PC-3 (cell line): ENCODE measurements around the gene KCNG1. TPM values are rescaled to one million over a fixed set of nuclear protein-coding genes. Genes with fewer than 3 reads are reported as not detected.

ENCODE experiments used
- ATAC-seq: fragments of 200-7000 bp; cut with Tn5 transposase; 2 replicates; pipeline ENCODE4 v1.9.1; 2020; ENCODE audit warnings: mild to moderate bottlenecking, moderate library complexity
- BruUV-seq: library from RNA; stranded (reverse); fragments of 400-500 nt; replicated peaks from 2 replicates; lab custom pipeline; 2021; lab: Mats Ljungman, UMichigan
- CTCF ChIA-PET: fragments of 300-600 bp; sonication (Branson Sonifier 250); formaldehyde crosslinking; loops from one replicate; lab custom pipeline; 2022; ENCODE audit warnings: antibody characterized with exemption; lab: Charles Lee
- POLR2A ChIA-PET: fragments of 300-600 bp; sonication (Branson Sonifier 250); formaldehyde crosslinking; loops from one replicate; lab custom pipeline; 2022; ENCODE audit warnings: antibody characterized with exemption; ENCODE audit not compliant: unreplicated experiment; lab: Charles Lee
- DNase-seq: peaks from one replicate; pipeline ENCODE4 v3.0.0-alpha.2; 2015
- H2AFZ ChIP-seq: fragments of 300-600 bp; sonication (generic); 2 replicates; pipeline ENCODE4 v1.6.0; 2016; ENCODE audit warnings: antibody characterized with exemption, low read length
- H3F3A ChIP-seq: fragments of 300-600 bp; sonication (generic); one replicate; pipeline ENCODE4 v1.6.0; 2017; ENCODE audit warnings: antibody characterized with exemption, low read length, control low read depth, mild to moderate bottlenecking; ENCODE audit not compliant: unreplicated experiment
- H3K27ac ChIP-seq: fragments of 300-600 bp; sonication (generic); 2 replicates; pipeline ENCODE4 v1.5.1; 2016; ENCODE audit warnings: mild to moderate bottlenecking, low read length
- H3K27me3 ChIP-seq: fragments of 300-600 bp; sonication (generic); 2 replicates; pipeline ENCODE4 v1.6.1; 2016; ENCODE audit warnings: low read length, mixed read lengths
- H3K36me3 ChIP-seq: fragments of 300-600 bp; sonication (generic); 2 replicates; pipeline ENCODE4 v1.6.1; 2016; ENCODE audit warnings: low read depth, mixed run types, low read length, mixed read lengths
- H3K4me1 ChIP-seq: fragments of 300-600 bp; sonication (generic); 2 replicates; pipeline ENCODE4 v1.5.1; 2016; ENCODE audit warnings: low read length; ENCODE audit not compliant: insufficient read depth
- H3K4me2 ChIP-seq: fragments of 300-600 bp; sonication (generic); 2 replicates; pipeline ENCODE4 v1.6.0; 2016; ENCODE audit warnings: low read length
- H3K4me3 ChIP-seq: fragments of 300-600 bp; sonication (generic); 2 replicates; pipeline ENCODE4 v1.5.1; 2016; ENCODE audit warnings: mild to moderate bottlenecking, low read length, mixed read lengths
- H3K79me2 ChIP-seq: fragments of 300-600 bp; sonication (generic); 2 replicates; pipeline ENCODE4 v1.6.1; 2017; ENCODE audit warnings: low read length, mixed read lengths
- H3K9ac ChIP-seq: fragments of 300-600 bp; sonication (generic); 2 replicates; pipeline ENCODE4 v1.6.0; 2016; ENCODE audit warnings: mild to moderate bottlenecking, low read length
- H3K9me2 ChIP-seq: fragments of 300-600 bp; sonication (generic); replicated peaks from 2 replicates; pipeline ENCODE4 v1.6.1; 2016; ENCODE audit warnings: mixed run types, low read length, mixed read lengths
- H3K9me3 ChIP-seq: fragments of 300-600 bp; sonication (generic); 2 replicates; pipeline ENCODE4 v1.6.1; 2016; ENCODE audit warnings: low read length, mixed read lengths
- H4K20me1 ChIP-seq: fragments of 300-600 bp; sonication (generic); 2 replicates; pipeline ENCODE4 v1.6.1; 2016; ENCODE audit warnings: low read length, mixed read lengths
- CTCF ChIP-seq: fragments of 300-600 bp; sonication (generic); conservative IDR thresholded peaks from 2 replicates; pipeline ENCODE4 v1.5.1; 2017; ENCODE audit warnings: antibody characterized with exemption, low read depth, mild to moderate bottlenecking, low read length
- EZH2 ChIP-seq: fragments of 300-600 bp; sonication (generic); IDR thresholded peaks from one replicate; pipeline ENCODE4 v1.6.1; 2017; ENCODE audit warnings: antibody characterized with exemption, mild to moderate bottlenecking, low read length; ENCODE audit not compliant: unreplicated experiment
- EZH2phosphoT487 ChIP-seq: fragments of 300-600 bp; sonication (generic); IDR thresholded peaks from 2 replicates; pipeline ENCODE4 v1.6.1; 2018; ENCODE audit warnings: mild to moderate bottlenecking, antibody characterized with exemption, low read length, borderline replicate concordance
- intact Hi-C: fragments of 100-400 bp; cut with micrococcal nuclease; formaldehyde crosslinking; loops from 2 replicates; pipeline ENCODE4 v1.9.0; 2023
- total RNA-seq: library from RNA; depleted of rRNA; stranded (reverse); fragments of >200 nt; gene quantifications from 2 replicates; pipeline ENCODE4 v1.2.3, GENCODE V29; 2014

The KCNG1 gene
- total RNA-seq, 1 experiment from 2014 or later, result 61.5 TPM

DNA sequence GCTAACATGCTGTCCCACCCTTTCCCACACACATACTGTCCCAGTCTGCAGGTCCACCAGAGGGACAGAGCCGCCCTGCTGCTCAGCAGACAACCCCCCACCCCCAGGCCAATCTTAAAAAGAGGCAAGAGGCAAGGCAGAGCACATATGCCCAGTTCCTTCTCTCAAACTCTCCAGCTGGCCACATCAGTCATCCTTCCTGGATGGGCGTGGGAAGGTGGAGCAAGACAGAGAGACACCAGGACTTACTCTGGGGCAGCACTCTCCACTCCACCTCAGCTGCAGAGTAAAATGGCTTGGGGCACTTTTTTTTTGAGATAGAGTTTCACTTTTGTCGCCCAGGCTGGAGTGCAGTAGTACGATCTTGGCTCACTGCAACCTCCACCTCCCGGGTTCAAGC, 53.5 kb downstream of the KCNG1 start:
- no peak for DNase-seq
- Histone ChIP-seq H3K9ac (no peak overlapping the region), H3K27me3 (no peaks in the 10 kb centered on the region), H3K36me3 (no peaks in the 10 kb centered on the region), H4K20me1 (no peaks in the 10 kb centered on the region), H3K9me3 (no peaks in the 10 kb centered on the region), H3K9me2 (no peaks in the 10 kb centered on the region), H3K4me1 (no peaks in the 10 kb centered on the region), H2AFZ (no peak overlapping the region), H3K79me2 (no peaks in the 10 kb centered on the region), H3K4me3 (no peak overlapping the region), H3K4me2 (no peak overlapping the region), H3K27ac (no peak overlapping the region), H3F3A (no peaks in the 10 kb centered on the region)
- intact Hi-C loops, result no loop called here
- ChIA-PET POLR2A (no interaction called here), CTCF (no interaction called here)
- BruUV-seq, result no TSS peak
- no peak for ATAC-seq
- TF ChIP-seq CTCF (no peak), EZH2phosphoT487 (no peak)

DNA sequence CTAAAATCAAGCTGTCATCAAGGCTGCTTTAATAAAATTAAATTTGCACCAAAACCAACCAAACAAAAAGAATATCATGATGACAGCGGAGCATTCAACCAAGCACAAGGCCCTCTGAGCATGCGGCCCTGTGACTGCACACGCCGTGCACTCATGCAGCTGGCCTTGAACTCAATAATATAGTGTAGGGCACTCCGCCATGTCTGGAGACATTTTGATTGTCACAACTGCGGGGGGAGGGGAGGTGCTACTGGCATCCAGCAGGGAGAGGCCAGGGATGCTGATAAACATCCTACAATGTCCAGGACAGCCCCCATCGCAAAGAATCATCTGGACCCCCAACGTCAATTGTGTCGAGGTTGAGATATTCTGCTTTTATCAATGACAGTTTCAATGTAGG, 54.6 kb downstream of the KCNG1 start:
- H3K4me1 ChIP-seq, result no peaks in the 10 kb centered on the region
- no peak overlapping the region for H3K27ac ChIP-seq
- POLR2A ChIA-PET, result no interaction called here
- H3F3A ChIP-seq, result no peaks in the 10 kb centered on the region
- H3K9me2 ChIP-seq, result no peaks in the 10 kb centered on the region
- H3K4me3 ChIP-seq, result no peak overlapping the region
- no peak overlapping the region for H2AFZ ChIP-seq
- H3K9ac ChIP-seq, result no peak overlapping the region
- ATAC-seq (no peak), DNase-seq (no peak)
- no TSS peak for BruUV-seq
- no peaks in the 10 kb centered on the region for H3K27me3 ChIP-seq
- H4K20me1 ChIP-seq, result no peaks in the 10 kb centered on the region
- H3K4me2 ChIP-seq, result no peak overlapping the region
- H3K9me3 ChIP-seq, result no peaks in the 10 kb centered on the region
- intact Hi-C loops, result no loop called here
- H3K79me2 ChIP-seq, result no peaks in the 10 kb centered on the region
- TF ChIP-seq EZH2phosphoT487, result no peak
- no peak for TF ChIP-seq EZH2
- TF ChIP-seq CTCF, result no peak
- CTCF ChIA-PET, result no interaction called here
- no peaks in the 10 kb centered on the region for H3K36me3 ChIP-seq

- H2AFZ ChIP-seq, result no peak overlapping the region
- no peak overlapping the region for H3K9ac ChIP-seq
- BruUV-seq, result no TSS peak
- TF ChIP-seq EZH2phosphoT487 (no peak), CTCF (no peak), EZH2 (no peak)
- no peak for ATAC-seq
- H3K4me3 ChIP-seq, result no peak overlapping the region
- ChIA-PET CTCF (no interaction called here), POLR2A (no interaction called here)
- no peak for DNase-seq
- no peaks in the 10 kb centered on the region for H4K20me1 ChIP-seq
- H3F3A ChIP-seq, result no peaks in the 10 kb centered on the region
- H3K27me3 ChIP-seq, result no peaks in the 10 kb centered on the region
- no peaks in the 10 kb centered on the region for H3K9me3 ChIP-seq
- no peaks in the 10 kb centered on the region for H3K4me1 ChIP-seq
- no peak overlapping the region for H3K27ac ChIP-seq
- no peak overlapping the region for H3K4me2 ChIP-seq
- intact Hi-C loops, result no loop called here
- H3K79me2 ChIP-seq, result no peaks in the 10 kb centered on the region
- H3K9me2 ChIP-seq, result no peaks in the 10 kb centered on the region
- no peaks in the 10 kb centered on the region for H3K36me3 ChIP-seq
These were observed 55.3 kb downstream of the KCNG1 start for GRCh38 chr20:50967586-50967985.
